ENCODE data around the gene FIG4. TPM values are rescaled to one million over a fixed set of nuclear protein-coding genes. Genes with fewer than 3 reads are reported as not detected.
A peak's percentile ranks its signal among the peaks of the same experiment; 100 is the strongest.

FIG4 gene
- total RNA-seq, 6 donors from 2014 or later: 10.4 to 30.8 (median 27.5) TPM

GRCh38 chr6:109872968-109873545, 182.0 kb downstream of the FIG4 start:
- TF ChIP-seq, protein P1, sequence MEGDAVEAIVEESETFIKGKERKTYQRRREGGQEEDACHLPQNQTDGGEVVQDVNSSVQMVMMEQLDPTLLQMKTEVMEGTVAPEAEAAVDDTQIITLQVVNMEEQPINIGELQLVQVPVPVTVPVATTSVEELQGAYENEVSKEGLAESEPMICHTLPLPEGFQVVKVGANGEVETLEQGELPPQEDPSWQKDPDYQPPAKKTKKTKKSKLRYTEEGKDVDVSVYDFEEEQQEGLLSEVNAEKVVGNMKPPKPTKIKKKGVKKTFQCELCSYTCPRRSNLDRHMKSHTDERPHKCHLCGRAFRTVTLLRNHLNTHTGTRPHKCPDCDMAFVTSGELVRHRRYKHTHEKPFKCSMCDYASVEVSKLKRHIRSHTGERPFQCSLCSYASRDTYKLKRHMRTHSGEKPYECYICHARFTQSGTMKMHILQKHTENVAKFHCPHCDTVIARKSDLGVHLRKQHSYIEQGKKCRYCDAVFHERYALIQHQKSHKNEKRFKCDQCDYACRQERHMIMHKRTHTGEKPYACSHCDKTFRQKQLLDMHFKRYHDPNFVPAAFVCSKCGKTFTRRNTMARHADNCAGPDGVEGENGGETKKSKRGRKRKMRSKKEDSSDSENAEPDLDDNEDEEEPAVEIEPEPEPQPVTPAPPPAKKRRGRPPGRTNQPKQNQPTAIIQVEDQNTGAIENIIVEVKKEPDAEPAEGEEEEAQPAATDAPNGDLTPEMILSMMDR (IDR thresholded peaks at IDR 0.05): no peak
- TF ChIP-seq POLR2A (IDR thresholded peaks at IDR 0.05) (no peak), POLR2AphosphoS5 (IDR thresholded peaks at IDR 0.05) (no peak), EP300 (IDR thresholded peaks at IDR 0.05) (no peak)
- no peak overlapping the region for H3K27ac ChIP-seq
- H3K4me3 ChIP-seq: no peak overlapping the region
- peak in 1 of 2 donors; percentile 40 for ATAC-seq (ENCODE audit: low FRiP score in 2 of 2)
- no peaks in the 10 kb centered on the region for H3K9me3 ChIP-seq
- no peaks in the 10 kb centered on the region for H3K27me3 ChIP-seq
- DNase-seq: peak in 1 of 2 donors; percentile 56
- H3K4me1 ChIP-seq: no peaks in the 10 kb centered on the region
- WGBS, 2 donors: 67 to 80% methylated on average over 4 of the region's 4 CpGs
- H3K36me3 ChIP-seq: no peaks in the 10 kb centered on the region

DNA sequence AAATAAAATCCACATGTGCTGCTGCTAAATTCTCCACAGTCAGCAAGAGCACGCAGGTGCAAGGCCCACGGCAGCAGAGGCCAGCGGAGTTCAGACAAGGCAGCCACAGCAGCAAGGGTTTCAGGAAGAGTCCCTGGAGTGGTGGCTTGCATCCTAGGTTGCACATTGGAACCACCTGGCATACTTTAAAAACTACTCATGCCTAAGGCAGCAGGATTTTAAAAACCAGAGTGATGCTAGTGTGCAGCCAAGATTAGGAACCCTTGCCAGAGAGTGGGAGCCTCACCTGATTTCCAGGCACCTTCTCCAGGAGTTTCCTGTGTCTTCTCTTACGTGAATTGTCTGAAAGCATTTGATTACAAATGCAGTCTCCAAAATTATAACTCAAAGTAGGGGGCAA, 183.0 kb downstream of the FIG4 start:
- no peak for ATAC-seq (ENCODE audit: low FRiP score in 2 of 2)
- Histone ChIP-seq H3K4me3 (no peak overlapping the region), H3K27me3 (no peaks in the 10 kb centered on the region), H3K27ac (no peak overlapping the region), H3K36me3 (no peaks in the 10 kb centered on the region), H3K9me3 (no peaks in the 10 kb centered on the region), H3K4me1 (no peaks in the 10 kb centered on the region)
- TF ChIP-seq, protein P1 (IDR thresholded peaks at IDR 0.05): no peak
- TF ChIP-seq EP300 (IDR thresholded peaks at IDR 0.05): no peak
- no peak for TF ChIP-seq POLR2A (IDR thresholded peaks at IDR 0.05)
- no peak for TF ChIP-seq POLR2AphosphoS5 (IDR thresholded peaks at IDR 0.05)
- WGBS, 2 donors: 91 to 92% methylated on average over 4 of the region's 4 CpGs
- peak in 1 of 2 donors; percentile 29 for DNase-seq

- WGBS, 2 donors: 89 to 94% methylated on average over 4 of the region's 4 CpGs
- DNase-seq (no peak), ATAC-seq (ENCODE audit: low FRiP score in 2 of 2) (no peak)
- Histone ChIP-seq H3K4me3 (no peak overlapping the region), H3K9me3 (no peaks in the 10 kb centered on the region), H3K27ac (no peak overlapping the region), H3K27me3 (no peaks in the 10 kb centered on the region), H3K4me1 (no peaks in the 10 kb centered on the region), H3K36me3 (no peaks in the 10 kb centered on the region)
- no peak for TF ChIP-seq EP300 (IDR thresholded peaks at IDR 0.05)
- TF ChIP-seq, protein P1 (IDR thresholded peaks at IDR 0.05): no peak
- TF ChIP-seq POLR2AphosphoS5 (IDR thresholded peaks at IDR 0.05): no peak
- no peak for TF ChIP-seq POLR2A (IDR thresholded peaks at IDR 0.05)
Observed at GRCh38 chr6:109874621-109875020, 183.5 kb downstream of the FIG4 start.

Other genes with a start within 250 kb of the FIG4 start
- gene MICAL1, start 235.5 kb upstream of the FIG4 start, total RNA-seq: 100 to 1,000 TPM in 2 of 6 donors, 10 to 100 TPM in 4; 61.7 to 268 (median 78.3) TPM
- gene ZBTB24, start 208.1 kb upstream of the FIG4 start, total RNA-seq: 10 to 100 TPM in 3 of 6 donors, 1 to 10 TPM in 3; 5.1 to 14.9 (median 9.7) TPM
- gene AK9, start 94 bp upstream of the FIG4 start, total RNA-seq: 10 to 100 TPM in 3 of 6 donors, 1 to 10 TPM in 3; 5.9 to 48.2 (median 13.0) TPM